Measurements from ENCODE around the gene STK24. TPM values are rescaled to one million over a fixed set of nuclear protein-coding genes. Genes with fewer than 3 reads are reported as not detected.
"Not testable (repeated sequence)": the region's sequence is repeated elsewhere in the genome, so short reads cannot be mapped to it uniquely, and the experiment has no call there.

Gene STK24
- total RNA-seq, 1 experiment from 2014 or later = 55.3 TPM

- DNase-seq (ENCODE audit: low read depth, low spot score) = no peak
- in situ Hi-C loops (cut with HindIII; ENCODE audit: low pct_unique_long_range_greater_than_20kb, low sequenced_read_pairs) = no loop called here
Measured at GRCh38 chr13:98427331-98427995, 149.4 kb downstream of the STK24 start.

GRCh38 chr13:98423417-98423816, 153.5 kb downstream of the STK24 start:
- in situ Hi-C loops (cut with HindIII; ENCODE audit: low pct_unique_long_range_greater_than_20kb, low sequenced_read_pairs) = loop anchor here (25.0 kb wide), 1 partner anchor 286 kb away; the partner anchor contains the start of gene FARP1
- no peak for DNase-seq (ENCODE audit: low read depth, low spot score)

GRCh38 chr13:98422046-98422445, 154.9 kb downstream of the STK24 start:
- no peak for DNase-seq (ENCODE audit: low read depth, low spot score)
- in situ Hi-C loops (cut with HindIII; ENCODE audit: low pct_unique_long_range_greater_than_20kb, low sequenced_read_pairs) = loop anchor here (25.0 kb wide), 1 partner anchor 285 kb away; the partner anchor contains the start of gene FARP1

- in situ Hi-C loops (cut with HindIII; ENCODE audit: low pct_unique_long_range_greater_than_20kb, low sequenced_read_pairs) = loop anchor here (25.0 kb wide), 1 partner anchor 283 kb away; the partner anchor contains the start of gene FARP1
- DNase-seq (ENCODE audit: low read depth, low spot score) = no peak
Measured at GRCh38 chr13:98420554-98421175, 156.2 kb downstream of the STK24 start.

- in situ Hi-C loops (cut with HindIII; ENCODE audit: low pct_unique_long_range_greater_than_20kb, low sequenced_read_pairs) = loop anchor here (25.0 kb wide), 1 partner anchor 283 kb away; the partner anchor contains the start of gene FARP1
- no peak for DNase-seq (ENCODE audit: low read depth, low spot score)
Measured at GRCh38 chr13:98419786-98420553, 156.9 kb downstream of the STK24 start.

GRCh38 chr13:98416408-98416807, 160.5 kb downstream of the STK24 start:
- DNase-seq (ENCODE audit: low read depth, low spot score) = no peak
- in situ Hi-C loops (cut with HindIII; ENCODE audit: low pct_unique_long_range_greater_than_20kb, low sequenced_read_pairs) = loop anchor here (25.0 kb wide), 1 partner anchor 279 kb away; the partner anchor contains the start of gene FARP1

- in situ Hi-C loops (cut with HindIII; ENCODE audit: low pct_unique_long_range_greater_than_20kb, low sequenced_read_pairs) = loop anchor here (25.0 kb wide), 1 partner anchor 278 kb away; the partner anchor contains the start of gene FARP1
- DNase-seq (ENCODE audit: low read depth, low spot score) = no peak
Measured at GRCh38 chr13:98415326-98416070, 161.4 kb downstream of the STK24 start.

- no peak for DNase-seq (ENCODE audit: low read depth, low spot score)
- in situ Hi-C loops (cut with HindIII; ENCODE audit: low pct_unique_long_range_greater_than_20kb, low sequenced_read_pairs) = loop anchor here (25.0 kb wide), 1 partner anchor 276 kb away; the partner anchor contains the start of gene FARP1
Measured at GRCh38 chr13:98413796-98414195, 163.1 kb downstream of the STK24 start.

- in situ Hi-C loops (cut with HindIII; ENCODE audit: low pct_unique_long_range_greater_than_20kb, low sequenced_read_pairs) = loop anchor here (25.0 kb wide), 1 partner anchor 276 kb away; the partner anchor contains the start of gene FARP1
- not testable (repeated sequence) for DNase-seq (ENCODE audit: low read depth, low spot score)
Measured at GRCh38 chr13:98413278-98413677, 163.6 kb downstream of the STK24 start.

GRCh38 chr13:98411617-98412265, 165.2 kb downstream of the STK24 start:
- DNase-seq (ENCODE audit: low read depth, low spot score) = no peak
- in situ Hi-C loops (cut with HindIII; ENCODE audit: low pct_unique_long_range_greater_than_20kb, low sequenced_read_pairs) = loop anchor here (25.0 kb wide), 1 partner anchor 274 kb away; the partner anchor contains the start of gene FARP1

- in situ Hi-C loops (cut with HindIII; ENCODE audit: low pct_unique_long_range_greater_than_20kb, low sequenced_read_pairs) = loop anchor here (25.0 kb wide), 1 partner anchor 274 kb away; the partner anchor contains the start of gene FARP1
- no peak for DNase-seq (ENCODE audit: low read depth, low spot score)
Measured at GRCh38 chr13:98411013-98411412, 165.9 kb downstream of the STK24 start.

- in situ Hi-C loops (cut with HindIII; ENCODE audit: low pct_unique_long_range_greater_than_20kb, low sequenced_read_pairs) = loop anchor here (25.0 kb wide), 1 partner anchor 273 kb away; the partner anchor contains the start of gene FARP1
- no peak for DNase-seq (ENCODE audit: low read depth, low spot score)
Measured at GRCh38 chr13:98410612-98411011, 166.3 kb downstream of the STK24 start.

GRCh38 chr13:98409281-98409680, 167.6 kb downstream of the STK24 start:
- DNase-seq (ENCODE audit: low read depth, low spot score) = no peak
- in situ Hi-C loops (cut with HindIII; ENCODE audit: low pct_unique_long_range_greater_than_20kb, low sequenced_read_pairs) = loop anchor here (25.0 kb wide), 1 partner anchor 272 kb away; the partner anchor contains the start of gene FARP1

- in situ Hi-C loops (cut with HindIII; ENCODE audit: low pct_unique_long_range_greater_than_20kb, low sequenced_read_pairs) = loop anchor here (25.0 kb wide), 1 partner anchor 270 kb away; the partner anchor contains the start of gene FARP1
- no peak for DNase-seq (ENCODE audit: low read depth, low spot score)
Measured at GRCh38 chr13:98407575-98407974, 169.3 kb downstream of the STK24 start.

- DNase-seq (ENCODE audit: low read depth, low spot score) = no peak
- in situ Hi-C loops (cut with HindIII; ENCODE audit: low pct_unique_long_range_greater_than_20kb, low sequenced_read_pairs) = loop anchor here (25.0 kb wide), 1 partner anchor 270 kb away; the partner anchor contains the start of gene FARP1
Measured at GRCh38 chr13:98406971-98407370, 169.9 kb downstream of the STK24 start.

GRCh38 chr13:98406427-98406826, 170.5 kb downstream of the STK24 start:
- in situ Hi-C loops (cut with HindIII; ENCODE audit: low pct_unique_long_range_greater_than_20kb, low sequenced_read_pairs) = loop anchor here (25.0 kb wide), 1 partner anchor 269 kb away; the partner anchor contains the start of gene FARP1

More at GRCh38 chr13:98406427-98406826, 170.5 kb downstream of the STK24 start:
- no peak for DNase-seq (ENCODE audit: low read depth, low spot score)

Data from SK-MEL-5 (cell line).